Common myeloid progenitor, CD34-positive (primary cell): ENCODE data around the gene KLHDC2.
"Not testable (repeated sequence)": the region's sequence is repeated elsewhere in the genome, so short reads cannot be mapped to it uniquely, and the experiment has no call there.

Source experiments
- CTCF ChIA-PET: fragments of 350-600 bp; sonication (Branson Sonifier 250); formaldehyde crosslinking; loops from one replicate; lab custom pipeline; 2021; ENCODE audit warnings: antibody characterized with exemption; lab: Charles Lee
- POLR2A ChIA-PET: fragments of 350-600 bp; sonication (Branson Sonifier 250); formaldehyde crosslinking; loops from one replicate; lab custom pipeline; 2021; ENCODE audit warnings: antibody characterized with exemption; lab: Charles Lee
- DNase-seq, 3 donors: peaks; one replicate each; pipeline versions ENCODE4 v3.0.0 to v3.0.0-alpha.2; 2013
- H3K27ac ChIP-seq, 2 experiments: 1 replicate in 1 of 2; 2 replicates in 1 of 2; pipeline ENCODE4 v1.7.0; 2013; ENCODE audit warnings: inconsistent platforms in 2 of 2, low read length in 2 of 2, mild to moderate bottlenecking in 2 of 2, low read depth in 1 of 2, moderate library complexity in 1 of 2; ENCODE audit not compliant: severe bottlenecking in 2 of 2, insufficient read depth in 1 of 2, poor library complexity in 1 of 2
- H3K27me3 ChIP-seq, 5 experiments: replicated peaks in 2 of 5; 1 replicate in 3 of 5; 2 replicates in 2 of 5; pipeline versions ENCODE4 v1.6.1 to v1.7.0; 2013; ENCODE audit warnings: low read length in 4 of 5, mild to moderate bottlenecking in 2 of 5, moderate library complexity in 2 of 5, inconsistent platforms in 1 of 5; ENCODE audit not compliant: insufficient read depth in 5 of 5, control insufficient read depth in 4 of 5
- H3K36me3 ChIP-seq, 4 experiments: 1 replicate in 2 of 4; 2 replicates in 2 of 4; pipeline versions ENCODE4 v1.6.1 to v1.7.0; 2013; ENCODE audit warnings: low read length in 3 of 4, control low read depth in 1 of 4, mild to moderate bottlenecking in 1 of 4; ENCODE audit not compliant: control insufficient read depth in 4 of 4, insufficient read depth in 4 of 4
- H3K4me1 ChIP-seq, 4 experiments: 1 replicate in 3 of 4; 2 replicates in 1 of 4; pipeline versions ENCODE4 v1.6.1 to v1.7.1; 2013; ENCODE audit warnings: low read length in 3 of 4, mild to moderate bottlenecking in 3 of 4, control low read depth in 1 of 4, inconsistent platforms in 1 of 4, moderate library complexity in 1 of 4; ENCODE audit not compliant: control insufficient read depth in 4 of 4, insufficient read depth in 4 of 4; ENCODE audit errors: control extremely low read depth in 1 of 4
- H3K4me3 ChIP-seq, 7 experiments: 1 replicate in 4 of 7; 2 replicates in 3 of 7; pipeline versions ENCODE4 v1.5.1 to v1.7.0; 2013; ENCODE audit warnings: mild to moderate bottlenecking in 7 of 7, low read length in 6 of 7, moderate library complexity in 6 of 7, inconsistent platforms in 2 of 7, low read depth in 2 of 7, control low read depth in 1 of 7; ENCODE audit not compliant: insufficient read depth in 4 of 7, control insufficient read depth in 1 of 7; ENCODE audit errors: extremely low read depth in 1 of 7
- H3K9me3 ChIP-seq, 5 experiments: 1 replicate in 4 of 5; 2 replicates in 1 of 5; pipeline versions ENCODE4 v1.6.1 to v1.7.1; 2013; ENCODE audit warnings: low read length in 4 of 5, mild to moderate bottlenecking in 2 of 5, inconsistent platforms in 1 of 5, low read depth in 1 of 5, moderate library complexity in 1 of 5; ENCODE audit not compliant: control insufficient read depth in 4 of 5, insufficient read depth in 2 of 5; ENCODE audit errors: control extremely low read depth in 1 of 5
- WGBS: methylation state at CpG from one replicate; pipeline ENCODE4 v1.1.5; 2013; ENCODE audit not compliant: insufficient coverage; 5-methylcytosine and 5-hydroxymethylcytosine counted together

KLHDC2 gene

DNA sequence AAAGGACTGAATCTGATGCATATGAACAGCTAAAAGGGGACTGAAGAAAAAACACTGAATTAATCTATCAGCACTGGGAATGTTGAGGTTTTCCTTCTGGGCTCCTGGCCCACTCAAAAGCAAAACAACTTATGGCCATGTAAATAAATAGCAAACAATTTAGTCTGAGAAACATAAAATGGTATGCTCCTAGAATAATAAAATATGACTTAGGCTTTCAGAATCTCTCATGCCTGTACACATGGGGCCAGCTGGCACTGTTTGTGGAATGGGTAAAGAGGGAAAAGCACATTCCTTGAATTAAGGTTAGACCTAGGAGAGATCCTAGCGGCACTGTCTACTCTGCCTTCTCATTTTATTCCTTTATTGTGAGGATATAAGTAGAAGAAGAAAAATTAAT, 6.2 kb downstream of the KLHDC2 start:
- no peaks in the 10 kb centered on the region for H3K27me3 ChIP-seq
- no peak for DNase-seq
- H3K27ac ChIP-seq: peak overlapping the region in 1 of 2 experiments; percentile 19
- peaks cover 3 to 18% (median 16%) of the 10 kb centered on the region in 4 experiments for H3K4me1 ChIP-seq
- H3K36me3 ChIP-seq: peaks cover 16 to 48% (median 27%) of the 10 kb centered on the region in 4 experiments
- H3K9me3 ChIP-seq: no peaks in the 10 kb centered on the region
- ChIA-PET CTCF (interaction anchor here (1.8 kb wide), 1 partner anchor 8 kb away, joined by 5 read pairs; no protein-coding TSS in a partner anchor), POLR2A (no interaction called here)
- WGBS: no CpG with 5 or more reads among the region's 1 CpG
- H3K4me3 ChIP-seq: no peak overlapping the region

- Histone ChIP-seq H3K27ac (no peak overlapping the region), H3K4me3 (no peak overlapping the region), H3K27me3 (no peaks in the 10 kb centered on the region), H3K36me3 (peaks cover 39 to 83% (median 56%) of the 10 kb centered on the region in 4 experiments), H3K4me1 (no peaks in the 10 kb centered on the region), H3K9me3 (no peaks in the 10 kb centered on the region)
- DNase-seq: no peak
- ChIA-PET CTCF (no interaction called here), POLR2A (no interaction called here)
- 100% methylated on average over 1 of the region's 2 CpGs for WGBS
These were observed 10.5 kb downstream of the KLHDC2 start for GRCh38 chr14:49778421-49778820.

GRCh38 chr14:49781040-49781439, 13.1 kb downstream of the KLHDC2 start:
- not testable (repeated sequence) for H3K4me1 ChIP-seq, H3K4me3 ChIP-seq, H3K27me3 ChIP-seq, H3K9me3 ChIP-seq, DNase-seq, H3K27ac ChIP-seq
- POLR2A ChIA-PET: interaction anchor here (1.2 kb wide), 1 partner anchor 13 kb away, joined by 7 read pairs; the partner anchor contains the start of gene KLHDC2
- H3K36me3 ChIP-seq: peaks cover 31 to 84% (median 56%) of the 10 kb centered on the region in 4 experiments
- 91% methylated on average over 6 of the region's 7 CpGs for WGBS
- CTCF ChIA-PET: interaction anchor here (0.6 kb wide), 1 partner anchor 17 kb away, joined by 4 read pairs; no protein-coding TSS in a partner anchor

- CTCF ChIA-PET: interaction anchor here (1.2 kb wide), 1 partner anchor 8 kb away, joined by 4 read pairs; no protein-coding TSS in a partner anchor
- no peak overlapping the region for H3K27ac ChIP-seq
- no peaks in the 10 kb centered on the region for H3K9me3 ChIP-seq
- H3K4me3 ChIP-seq: no peak overlapping the region
- DNase-seq: no peak
- no peaks in the 10 kb centered on the region for H3K27me3 ChIP-seq
- 100% methylated on average over 2 of the region's 3 CpGs for WGBS
- H3K36me3 ChIP-seq: peaks cover 37 to 89% (median 64%) of the 10 kb centered on the region in 4 experiments
- no peaks in the 10 kb centered on the region for H3K4me1 ChIP-seq
- POLR2A ChIA-PET: no interaction called here
These were observed 15.6 kb downstream of the KLHDC2 start for GRCh38 chr14:49783394-49784014.

DNA sequence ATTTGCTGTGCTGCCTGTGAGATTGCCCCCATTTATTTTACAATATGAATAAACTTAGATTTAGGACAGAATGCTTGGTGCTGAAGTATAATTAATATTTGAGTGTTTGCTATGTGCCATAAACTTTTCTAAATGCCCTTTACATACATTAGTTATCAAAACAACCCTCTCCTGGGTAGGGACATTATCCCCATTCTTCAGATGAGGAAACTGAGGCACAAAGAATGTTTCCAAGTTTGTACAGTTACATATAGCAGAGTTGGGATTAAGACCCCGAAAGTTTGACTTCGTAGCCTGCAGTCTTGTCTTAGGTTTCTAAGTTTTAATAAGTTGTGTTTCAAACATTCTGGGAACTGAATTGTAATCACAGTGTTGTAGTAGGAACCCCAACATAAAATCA, 18.4 kb downstream of the KLHDC2 start:
- H3K27me3 ChIP-seq: no peaks in the 10 kb centered on the region
- H3K4me3 ChIP-seq: no peak overlapping the region
- ChIA-PET POLR2A (no interaction called here), CTCF (no interaction called here)
- H3K27ac ChIP-seq: no peak overlapping the region
- no CpG with 5 or more reads among the region's 2 CpGs for WGBS
- peaks cover 37 to 91% (median 64%) of the 10 kb centered on the region in 4 experiments for H3K36me3 ChIP-seq
- H3K9me3 ChIP-seq: no peaks in the 10 kb centered on the region
- no peaks in the 10 kb centered on the region for H3K4me1 ChIP-seq
- DNase-seq: no peak

- H3K27me3 ChIP-seq: no peaks in the 10 kb centered on the region
- ChIA-PET CTCF (no interaction called here), POLR2A (no interaction called here)
- peaks cover 15 to 85% (median 56%) of the 10 kb centered on the region in 4 experiments for H3K36me3 ChIP-seq
- H3K4me1 ChIP-seq: no peaks in the 10 kb centered on the region
- no peak overlapping the region for H3K4me3 ChIP-seq
- H3K9me3 ChIP-seq: no peaks in the 10 kb centered on the region
- 0% methylated on average over 1 of the region's 1 CpG for WGBS
- no peak for DNase-seq
- no peak overlapping the region for H3K27ac ChIP-seq
These were observed 24.7 kb downstream of the KLHDC2 start for GRCh38 chr14:49792618-49793017.

DNA sequence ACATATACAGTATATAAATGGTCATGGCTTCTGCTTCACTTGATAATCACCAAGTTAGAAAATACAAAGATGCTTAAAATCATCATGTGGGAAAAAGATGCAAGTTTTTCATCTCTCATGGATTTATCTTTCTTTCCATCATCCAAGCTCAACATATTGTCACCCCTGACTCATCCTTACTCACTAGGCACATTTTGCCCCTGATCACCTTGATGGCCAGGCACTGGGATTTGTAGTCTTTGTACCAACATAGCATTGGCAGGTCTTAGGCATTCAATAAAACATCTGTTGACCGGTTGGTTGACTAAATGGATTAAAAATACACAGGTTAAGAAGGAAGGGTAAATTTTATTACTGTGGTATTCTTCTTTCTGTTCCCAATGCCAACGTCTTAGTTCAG, 28.1 kb downstream of the KLHDC2 start:
- 100% methylated on average over 1 of the region's 2 CpGs for WGBS
- Histone ChIP-seq H3K36me3 (peaks cover 21 to 87% (median 57%) of the 10 kb centered on the region in 4 experiments), H3K4me1 (no peaks in the 10 kb centered on the region), H3K9me3 (no peaks in the 10 kb centered on the region), H3K27ac (no peak overlapping the region), H3K4me3 (no peak overlapping the region), H3K27me3 (no peaks in the 10 kb centered on the region)
- ChIA-PET POLR2A (no interaction called here), CTCF (no interaction called here)
- DNase-seq: no peak
